DMS79 treated with DMSO at 0.1 percent for 48 hours (cell line): ENCODE results near the gene NEK5.
"Not testable (repeated sequence)": the region's sequence is repeated elsewhere in the genome, so short reads cannot be mapped to it uniquely, and the experiment has no call there.

Experiments
- DNase-seq: peaks from one replicate; lab custom pipeline; 2025; lab: John Stamatoyannopoulos, UW

Gene NEK5

GRCh38 chr13:52128714-52129700, at the start of gene NEK5:
Gene NEK5, minus strand, starts transcription at chr13:52129073. Its CDS starts 1,591 bp downstream, at chr13:52127482.
- DNase-seq, result no peak

GRCh38 chr13:52177276-52177675, 48.4 kb upstream of the NEK5 start:
- DNase-seq, result no peak

GRCh38 chr13:52173970-52174369, 45.1 kb upstream of the NEK5 start:
- DNase-seq, result not testable (repeated sequence)

GRCh38 chr13:52173373-52173772, 44.5 kb upstream of the NEK5 start:
- no peak for DNase-seq

- not testable (repeated sequence) for DNase-seq
These were observed 42.8 kb upstream of the NEK5 start for GRCh38 chr13:52171686-52172085.

GRCh38 chr13:52170828-52171391, 42.0 kb upstream of the NEK5 start:
- not testable (repeated sequence) for DNase-seq

GRCh38 chr13:52169839-52170238, 41.0 kb upstream of the NEK5 start:
- DNase-seq, result no peak

- DNase-seq, result no peak
These were observed 36.5 kb upstream of the NEK5 start for GRCh38 chr13:52165411-52165810.

GRCh38 chr13:52164989-52165388, 36.1 kb upstream of the NEK5 start:
- no peak for DNase-seq

GRCh38 chr13:52163878-52164277, 35.0 kb upstream of the NEK5 start:
- DNase-seq, result not testable (repeated sequence)

- DNase-seq, result no peak
These were observed 33.6 kb upstream of the NEK5 start for GRCh38 chr13:52162279-52163101.

GRCh38 chr13:52161181-52161646, 32.3 kb upstream of the NEK5 start:
- DNase-seq, result no peak

- no peak for DNase-seq
These were observed 31.6 kb upstream of the NEK5 start for GRCh38 chr13:52160506-52160905.

GRCh38 chr13:52160053-52160452, 31.2 kb upstream of the NEK5 start:
- DNase-seq, result no peak

GRCh38 chr13:52159159-52159982, 30.5 kb upstream of the NEK5 start, which contains the start of gene NEK3:
Gene NEK3, minus strand, starts transcription at chr13:52159597. Its CDS starts 3,406 bp downstream, at chr13:52156191.
- DNase-seq, result peak; percentile 54

- no peak for DNase-seq
These were observed 29.8 kb upstream of the NEK5 start for GRCh38 chr13:52158629-52159158.

- DNase-seq, result no peak
These were observed 27.9 kb upstream of the NEK5 start for GRCh38 chr13:52156724-52157261.

GRCh38 chr13:52155177-52155576, 26.3 kb upstream of the NEK5 start:
- DNase-seq, result no peak

GRCh38 chr13:52147225-52147624, 18.4 kb upstream of the NEK5 start:
- DNase-seq, result no peak

- no peak for DNase-seq
These were observed 12.4 kb upstream of the NEK5 start for GRCh38 chr13:52141299-52141698.

- no peak for DNase-seq
These were observed 8.6 kb upstream of the NEK5 start for GRCh38 chr13:52137489-52137888.
